GM18511 (cell line): Measurements from ENCODE around the gene ATOSA.
A peak's percentile ranks its signal among the peaks of the same experiment; 100 is the strongest.

ENCODE experiments used
- ATAC-seq: cut with Tn5 transposase; IDR thresholded peaks from one replicate; pipeline ENCODE4 v1.9.1; 2021; ENCODE audit warnings: mild to moderate bottlenecking, moderate library complexity; ENCODE audit not compliant: unreplicated experiment

Gene ATOSA, protein sequence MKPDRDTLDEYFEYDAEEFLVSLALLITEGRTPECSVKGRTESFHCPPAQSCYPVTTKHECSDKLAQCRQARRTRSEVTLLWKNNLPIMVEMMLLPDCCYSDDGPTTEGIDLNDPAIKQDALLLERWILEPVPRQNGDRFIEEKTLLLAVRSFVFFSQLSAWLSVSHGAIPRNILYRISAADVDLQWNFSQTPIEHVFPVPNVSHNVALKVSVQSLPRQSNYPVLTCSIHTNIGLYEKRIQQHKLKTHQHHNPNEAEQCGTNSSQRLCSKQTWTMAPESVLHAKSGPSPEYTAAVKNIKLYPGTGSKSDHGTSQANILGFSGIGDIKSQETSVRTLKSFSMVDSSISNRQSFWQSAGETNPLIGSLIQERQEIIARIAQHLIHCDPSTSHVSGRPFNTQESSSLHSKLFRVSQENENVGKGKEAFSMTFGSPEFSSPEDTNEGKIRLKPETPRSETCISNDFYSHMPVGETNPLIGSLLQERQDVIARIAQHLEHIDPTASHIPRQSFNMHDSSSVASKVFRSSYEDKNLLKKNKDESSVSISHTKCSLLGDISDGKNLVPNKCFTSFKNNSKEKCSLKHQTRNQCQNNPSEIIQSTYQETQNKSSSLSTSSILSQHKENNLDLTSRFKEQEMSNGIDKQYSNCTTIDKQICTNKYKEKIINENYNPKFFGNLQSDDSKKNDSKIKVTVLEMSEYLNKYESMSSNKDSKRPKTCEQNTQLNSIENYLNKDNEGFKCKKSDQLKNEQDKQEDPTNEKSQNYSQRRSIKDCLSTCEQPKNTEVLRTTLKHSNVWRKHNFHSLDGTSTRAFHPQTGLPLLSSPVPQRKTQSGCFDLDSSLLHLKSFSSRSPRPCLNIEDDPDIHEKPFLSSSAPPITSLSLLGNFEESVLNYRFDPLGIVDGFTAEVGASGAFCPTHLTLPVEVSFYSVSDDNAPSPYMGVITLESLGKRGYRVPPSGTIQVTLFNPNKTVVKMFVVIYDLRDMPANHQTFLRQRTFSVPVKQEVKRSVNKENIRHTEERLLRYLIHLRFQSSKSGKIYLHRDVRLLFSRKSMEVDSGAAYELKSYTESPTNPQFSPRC

DNA sequence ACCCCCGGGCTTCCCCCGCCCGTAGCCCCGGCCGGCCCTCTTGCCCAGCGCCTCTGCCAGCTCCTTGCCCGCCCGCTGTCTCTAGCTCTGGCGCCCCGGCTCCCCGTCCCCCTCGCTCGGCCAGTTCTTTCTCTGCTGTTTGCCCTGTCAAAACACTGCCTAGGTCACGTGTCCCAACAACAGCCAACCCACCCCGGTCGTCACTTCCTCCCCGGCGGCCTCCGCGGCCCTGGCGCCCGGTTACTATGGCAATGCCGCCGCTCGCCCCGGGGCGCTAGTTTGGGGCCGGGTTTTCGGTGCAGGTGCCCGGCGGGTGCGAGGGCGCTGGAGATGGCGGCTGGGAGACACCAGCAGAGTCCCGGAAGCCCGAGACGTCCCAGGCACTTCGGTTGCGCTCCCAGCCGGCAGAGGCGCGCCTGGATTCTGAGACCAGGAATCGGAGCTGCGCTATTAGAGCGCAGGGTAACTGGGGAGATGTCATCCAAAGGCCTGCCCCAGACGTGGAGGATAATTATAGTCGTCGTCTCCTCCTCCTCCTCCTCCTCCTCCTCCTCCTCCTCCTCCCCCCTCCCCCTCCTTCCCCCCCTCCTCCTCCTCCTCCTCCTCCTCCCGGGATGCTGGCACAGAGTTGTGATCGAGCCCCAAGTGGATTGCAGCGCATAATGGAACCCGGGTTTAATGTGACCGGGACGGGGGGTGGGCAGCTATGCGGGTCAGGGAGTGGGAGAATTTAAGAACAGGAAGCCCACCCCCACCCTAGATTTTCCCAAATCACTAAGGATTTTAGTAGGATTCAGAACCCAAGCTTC is at the start of gene ATOSA:
Gene ATOSA, minus strand, starts transcription at position 157 of the 809 bp plus-strand sequence. CDS start 1,367 bp downstream, outside the sequence.
- ATAC-seq: peak; percentile 72

GRCh38 chr15:52728899-52729298 is 49.7 kb upstream of the ATOSA start:
- no peak for ATAC-seq

DNA sequence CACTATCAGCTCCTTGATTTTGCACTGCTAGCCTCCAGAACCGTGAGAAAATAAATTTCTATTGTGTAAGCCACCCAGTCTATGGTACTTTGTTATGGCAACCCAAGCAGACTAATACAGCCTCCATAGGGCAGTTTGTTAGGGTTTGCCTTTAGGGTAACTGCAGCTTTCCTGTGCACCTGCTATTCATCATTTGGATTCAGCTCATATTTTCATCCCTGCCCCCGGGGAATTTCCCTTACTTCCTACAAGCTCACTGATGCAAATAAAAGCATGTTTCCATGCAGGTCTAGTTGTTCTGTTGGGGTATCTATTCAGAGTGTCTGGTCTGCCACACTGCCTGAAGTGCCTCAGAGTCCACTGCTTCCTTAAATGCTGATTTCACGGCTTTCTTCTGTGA is 48.6 kb upstream of the ATOSA start:
- ATAC-seq: no peak

DNA sequence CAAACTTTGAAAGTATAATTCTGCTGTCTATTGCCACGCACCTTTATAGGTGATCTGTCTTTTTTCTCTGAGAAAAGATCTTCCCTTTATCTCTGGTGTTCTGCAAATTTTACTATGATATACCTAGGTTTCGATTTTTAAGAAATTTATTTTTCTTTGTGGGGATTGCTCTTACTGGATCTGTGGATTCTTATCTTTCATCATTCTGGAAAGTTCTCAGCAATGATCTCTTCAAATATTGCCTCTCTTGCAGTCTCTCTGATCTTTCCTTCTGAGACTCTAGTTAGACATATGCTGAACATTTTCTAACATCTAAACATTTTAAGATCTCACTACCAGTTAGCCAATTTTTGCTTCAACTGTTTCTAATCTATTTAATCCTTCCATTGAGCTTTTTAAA is 47.0 kb upstream of the ATOSA start:
- no peak for ATAC-seq

- ATAC-seq: no peak
These were observed 39.4 kb upstream of the ATOSA start for GRCh38 chr15:52718551-52718950.

GRCh38 chr15:52717924-52718323 is 38.7 kb upstream of the ATOSA start:
- ATAC-seq: no peak

GRCh38 chr15:52717481-52717880 is 38.3 kb upstream of the ATOSA start:
- no peak for ATAC-seq

DNA sequence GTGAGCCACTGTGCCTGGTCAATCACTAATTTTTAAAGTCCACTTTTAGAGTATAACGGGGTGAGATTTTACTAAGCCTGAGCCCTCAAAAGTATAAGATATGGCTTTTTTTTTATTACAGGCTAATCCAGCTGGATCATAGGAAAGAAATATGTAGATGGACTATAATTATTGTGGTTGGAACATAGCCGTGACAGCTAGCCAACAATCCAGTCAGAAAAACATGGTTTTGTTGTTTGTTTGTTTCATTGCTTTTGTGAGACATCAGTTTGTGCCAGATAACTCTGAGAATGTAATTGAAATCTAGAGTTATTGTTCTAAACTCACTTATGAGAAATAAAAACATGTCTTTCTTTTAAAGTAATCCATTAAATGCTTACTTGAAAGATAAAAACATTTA is 37.3 kb upstream of the ATOSA start:
- no peak for ATAC-seq

GRCh38 chr15:52715411-52715810 is 36.2 kb upstream of the ATOSA start:
- ATAC-seq: no peak

DNA sequence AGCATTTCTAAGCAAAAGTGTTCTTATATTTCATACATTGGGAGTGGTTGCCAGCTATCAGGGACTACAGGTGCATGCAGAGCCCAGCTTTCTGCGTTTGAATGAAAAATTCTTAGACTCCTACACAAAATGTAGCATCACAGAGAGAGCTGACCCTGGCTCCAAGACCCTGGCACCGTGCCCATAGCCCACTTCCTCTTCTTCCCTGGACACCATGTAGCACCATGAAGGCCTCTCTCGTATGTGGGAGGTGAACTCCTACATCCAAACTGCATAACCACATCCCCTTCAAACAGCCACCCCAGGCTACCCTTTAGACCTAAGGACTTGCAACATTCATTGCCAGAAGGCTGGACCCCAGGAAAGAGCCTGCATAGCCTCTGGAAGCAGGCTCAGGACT is 35.8 kb upstream of the ATOSA start:
- ATAC-seq: no peak

- no peak for ATAC-seq
These were observed 31.7 kb upstream of the ATOSA start for GRCh38 chr15:52710708-52711389.

- peak; percentile 58 for ATAC-seq
These were observed 31.0 kb upstream of the ATOSA start for GRCh38 chr15:52710050-52710707.

DNA sequence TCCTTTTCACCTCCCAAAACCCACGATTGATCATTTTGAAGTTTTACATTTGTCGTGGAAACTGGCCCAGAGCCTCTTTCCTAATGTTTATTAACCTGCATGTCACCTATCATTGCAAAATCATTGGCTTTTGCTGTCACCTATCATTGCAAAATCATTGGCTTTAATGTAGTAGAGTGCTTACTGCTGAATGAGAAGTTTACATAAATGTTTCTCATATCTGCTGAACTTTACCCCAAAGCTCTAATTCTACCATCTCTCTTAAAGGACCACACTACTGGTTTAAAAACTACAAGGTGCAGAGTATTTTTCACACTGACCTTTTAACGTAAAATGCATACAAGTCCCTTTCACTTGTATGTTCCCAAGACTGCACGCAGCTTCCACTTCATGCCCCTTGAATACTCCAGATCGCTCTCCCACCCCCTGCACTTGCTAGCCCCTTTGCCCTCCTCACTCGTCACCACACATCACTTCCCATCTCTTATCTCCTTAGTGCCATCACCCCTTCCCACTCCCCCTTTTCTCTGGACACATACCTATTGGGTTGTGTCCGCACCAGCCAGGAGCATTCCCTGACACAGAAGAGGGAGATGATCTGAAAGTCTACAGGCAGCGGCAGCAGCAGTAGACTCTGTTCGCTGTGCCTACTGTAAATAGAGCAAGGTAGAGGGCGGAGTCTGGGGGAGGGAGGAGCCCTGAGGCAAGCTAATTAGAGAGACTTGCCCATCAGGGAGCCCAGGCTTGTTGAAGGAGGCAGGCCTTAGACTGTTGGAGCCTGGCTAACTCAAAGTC is 30.2 kb upstream of the ATOSA start:
- ATAC-seq: peak; percentile 98

- no peak for ATAC-seq
These were observed 26.9 kb upstream of the ATOSA start for GRCh38 chr15:52706091-52706490.

DNA sequence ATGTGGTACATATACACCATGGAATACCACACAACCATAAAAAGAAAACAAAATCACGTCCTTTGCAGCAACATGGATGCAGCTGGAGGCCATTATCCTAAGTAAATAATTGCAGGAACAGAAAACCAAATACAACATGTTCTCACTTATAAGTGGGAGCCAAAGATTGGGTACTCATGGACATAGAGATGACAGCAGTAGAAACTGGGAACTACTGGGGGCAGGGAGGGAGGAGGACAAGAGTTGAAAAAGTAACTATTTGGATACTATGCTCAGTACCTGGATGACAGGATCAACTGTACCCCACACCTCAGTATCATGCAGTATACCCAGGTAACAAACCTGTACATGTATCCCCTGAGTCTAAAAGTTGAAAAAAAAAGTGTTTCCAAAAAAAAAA is 23.2 kb upstream of the ATOSA start:
- ATAC-seq: no peak

DNA sequence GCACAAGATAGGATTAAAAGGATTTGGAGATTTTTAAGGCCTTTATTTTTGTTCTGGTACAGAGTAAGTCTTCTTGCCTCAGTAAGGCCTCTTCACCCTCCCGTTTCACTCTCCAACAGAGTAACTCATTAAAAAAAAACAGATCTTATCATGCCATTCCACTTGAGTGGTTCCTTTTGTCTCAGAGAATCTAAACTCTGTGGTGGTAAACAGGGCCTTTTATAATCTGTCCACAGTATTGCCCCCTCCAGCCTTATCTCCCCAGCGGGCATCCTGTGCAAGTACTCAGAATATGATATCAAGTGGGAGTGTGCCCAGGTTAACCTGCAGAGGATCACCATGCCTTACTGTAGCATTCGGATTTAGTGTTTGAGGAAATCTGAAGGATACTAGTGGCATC is 20.3 kb upstream of the ATOSA start:
- ATAC-seq: no peak

GRCh38 chr15:52698514-52698913 is 19.3 kb upstream of the ATOSA start:
- no peak for ATAC-seq

DNA sequence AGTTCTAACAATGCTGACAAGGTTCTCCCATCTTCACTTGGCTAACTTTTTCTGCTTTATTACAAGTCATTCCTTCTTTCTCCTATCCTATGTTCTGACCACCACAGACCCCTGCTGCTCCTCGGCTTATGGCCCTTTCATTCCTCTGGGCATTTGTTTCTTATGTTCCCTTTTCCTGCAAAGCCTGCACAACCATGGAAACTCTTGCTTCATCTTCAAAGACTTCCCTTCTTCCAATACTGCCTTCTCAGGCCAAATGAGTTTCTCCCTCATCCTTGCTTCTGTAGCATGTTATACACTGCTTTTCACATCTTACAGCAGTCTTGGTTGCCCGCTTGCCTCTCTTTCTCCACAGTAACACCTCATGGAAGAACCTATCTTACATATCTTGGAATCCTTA is 17.9 kb upstream of the ATOSA start:
- no peak for ATAC-seq

DNA sequence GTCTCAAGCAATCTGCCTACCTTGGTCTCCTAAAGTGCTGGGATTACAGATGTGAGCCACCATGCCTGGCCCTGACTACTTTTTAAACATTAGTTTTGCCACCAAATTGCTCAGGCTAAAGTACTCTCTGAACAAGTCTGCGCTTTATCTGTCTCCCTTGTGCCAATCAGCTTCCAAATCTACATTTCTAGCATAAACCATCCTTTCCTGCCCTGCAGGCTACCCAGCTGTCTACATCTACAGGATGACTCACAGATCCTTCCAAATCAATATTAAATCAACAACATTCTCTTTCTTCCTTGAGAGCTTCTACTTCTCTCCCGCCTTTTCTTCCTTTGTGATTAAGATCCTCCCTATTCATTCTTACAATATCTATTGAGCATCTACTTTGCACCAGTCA is 16.0 kb upstream of the ATOSA start:
- ATAC-seq: no peak
